NCI-H748 treated with DMSO at 0.1 percent for 48 hours (cell line): Measurements from ENCODE around the gene DPP6.
"Not testable (repeated sequence)": the region's sequence is repeated elsewhere in the genome, so short reads cannot be mapped to it uniquely, and the experiment has no call there.

ENCODE experiments used
- DNase-seq: peaks from one replicate; lab custom pipeline; 2025; lab: John Stamatoyannopoulos, UW

The DPP6 gene

DNA sequence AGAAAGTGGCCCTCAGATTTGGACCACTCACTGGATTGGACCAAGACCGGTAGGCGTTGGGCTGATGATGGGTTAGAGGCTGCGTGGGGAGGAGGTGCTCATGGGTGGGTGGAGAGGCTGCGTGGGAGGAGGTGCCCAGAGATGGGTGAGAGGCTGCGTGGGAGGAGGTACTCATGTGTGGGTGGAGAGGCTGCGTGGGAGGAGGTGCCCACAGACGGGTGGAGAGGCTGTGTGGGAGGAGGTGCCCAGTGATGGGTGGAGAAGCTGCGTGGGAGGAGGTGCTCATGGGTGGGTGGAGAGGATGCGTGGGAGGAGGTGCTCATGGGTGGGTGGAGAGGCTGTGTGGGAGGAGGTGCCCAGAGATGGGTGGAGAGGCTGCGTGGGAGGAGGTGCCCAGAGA lies 604.4 kb downstream of the DPP6 start:
- DNase-seq = no peak

DNA sequence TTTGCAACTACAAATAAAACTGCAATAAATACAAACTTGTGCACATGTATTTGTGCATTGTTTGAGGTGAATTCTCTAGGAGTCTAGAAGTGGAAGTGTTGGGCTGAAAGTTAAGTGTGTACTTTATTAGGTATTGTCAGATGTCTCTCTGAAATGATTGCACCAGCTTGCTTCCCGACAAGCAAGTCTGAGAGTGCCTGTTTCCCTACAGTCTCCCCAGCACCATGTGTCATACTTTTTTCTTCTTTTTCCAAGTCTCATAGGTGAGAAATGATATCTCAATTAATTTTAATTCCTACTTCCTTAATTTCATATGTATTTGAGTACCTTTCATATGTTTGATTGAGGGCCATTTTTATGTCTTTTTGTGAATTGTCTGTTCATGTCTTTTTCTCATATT lies 614.6 kb downstream of the DPP6 start:
- no peak for DNase-seq

DNA sequence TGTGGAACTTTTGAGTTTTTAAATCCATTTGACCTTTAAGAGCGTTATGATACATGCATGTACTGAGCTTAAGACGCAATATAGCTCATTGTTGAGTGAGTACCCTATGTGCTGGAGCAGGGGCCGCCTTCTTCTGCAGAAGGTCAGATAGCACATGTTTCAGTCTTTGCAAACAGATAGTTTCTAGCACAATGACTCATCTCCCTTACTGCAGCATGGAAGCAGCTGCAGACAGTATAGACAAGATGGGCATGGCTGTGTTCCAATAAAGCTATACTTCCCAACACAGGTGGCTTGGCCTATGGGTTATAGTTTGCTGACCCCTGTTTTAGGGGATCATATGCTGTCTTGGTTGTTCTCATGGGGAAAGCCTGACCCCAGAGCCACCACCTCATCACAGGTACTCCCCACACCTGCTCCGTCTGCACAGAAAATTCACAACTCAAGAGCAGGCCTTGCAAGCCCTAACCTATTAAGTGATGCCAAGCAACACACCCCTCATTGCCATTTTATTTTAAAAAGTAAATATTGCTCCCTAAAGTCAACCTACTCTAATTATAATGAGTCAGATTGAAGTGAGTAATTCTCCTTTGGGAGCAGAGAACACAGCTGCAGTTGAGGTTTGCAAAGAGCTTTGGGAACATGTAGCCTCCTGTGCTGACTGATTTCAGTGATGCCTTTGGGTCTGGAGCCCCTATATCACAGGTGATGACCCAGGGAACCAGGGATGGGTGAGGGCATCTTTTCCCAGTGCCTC lies 620.6 kb downstream of the DPP6 start:
- DNase-seq = peak; percentile 61

DNA sequence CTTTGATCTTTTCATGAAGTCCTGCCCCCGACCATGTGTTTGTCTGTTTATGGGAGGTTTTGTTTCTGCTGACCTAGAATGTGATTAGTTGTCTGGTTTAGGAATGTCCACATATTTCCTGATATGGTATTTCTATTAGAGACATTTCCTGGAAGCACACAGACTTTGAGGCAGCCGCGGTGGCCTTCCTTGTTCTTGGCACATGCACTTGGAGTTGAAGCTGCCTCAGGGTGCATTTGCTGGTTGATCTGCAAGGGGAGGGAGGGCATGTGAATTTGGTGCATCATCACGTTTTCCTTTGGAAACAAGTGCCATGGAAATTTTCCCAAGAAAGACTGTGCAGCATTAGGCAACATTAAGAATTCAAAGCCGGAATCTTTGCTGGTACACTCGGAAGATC lies 622.0 kb downstream of the DPP6 start:
- no peak for DNase-seq

DNA sequence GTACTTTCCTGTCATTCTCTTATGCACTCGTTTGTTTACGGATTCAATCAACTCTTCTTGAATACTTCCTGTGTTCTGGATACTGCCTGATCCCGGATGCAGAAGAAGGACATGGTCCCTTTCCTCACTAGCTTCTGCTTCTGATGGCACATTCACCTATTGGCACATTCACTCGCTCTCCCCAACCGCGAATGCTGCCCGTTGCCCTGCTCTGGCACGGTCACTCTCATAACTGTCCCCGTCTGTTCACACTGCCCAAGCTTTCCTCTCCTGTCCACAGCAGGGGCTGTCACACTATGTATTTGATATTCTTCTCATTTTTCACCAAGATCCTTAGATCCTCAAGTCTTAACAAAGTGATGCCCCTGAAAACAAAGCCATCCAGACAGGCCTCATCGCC lies 623.4 kb downstream of the DPP6 start:
- no peak for DNase-seq

DNA sequence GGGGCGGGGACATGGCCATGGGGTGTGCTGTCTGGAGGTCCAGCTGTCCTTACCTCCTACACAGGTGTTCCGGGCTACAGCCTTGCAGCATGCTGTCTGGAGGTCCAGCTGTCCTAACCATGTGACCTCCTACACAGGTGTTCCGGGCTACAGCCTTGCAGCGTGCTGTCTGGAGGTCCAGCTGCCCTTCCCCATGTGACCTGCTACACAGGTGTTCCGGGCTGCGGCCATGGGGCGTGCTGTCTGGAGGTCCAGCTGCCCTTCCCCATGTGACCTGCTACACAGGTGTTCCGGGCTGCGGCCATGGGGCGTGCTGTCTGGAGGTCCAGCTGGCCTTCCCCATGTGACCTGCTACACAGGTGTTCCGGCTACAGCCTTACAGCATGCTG lies 623.8 kb downstream of the DPP6 start:
- not testable (repeated sequence) for DNase-seq

DNA sequence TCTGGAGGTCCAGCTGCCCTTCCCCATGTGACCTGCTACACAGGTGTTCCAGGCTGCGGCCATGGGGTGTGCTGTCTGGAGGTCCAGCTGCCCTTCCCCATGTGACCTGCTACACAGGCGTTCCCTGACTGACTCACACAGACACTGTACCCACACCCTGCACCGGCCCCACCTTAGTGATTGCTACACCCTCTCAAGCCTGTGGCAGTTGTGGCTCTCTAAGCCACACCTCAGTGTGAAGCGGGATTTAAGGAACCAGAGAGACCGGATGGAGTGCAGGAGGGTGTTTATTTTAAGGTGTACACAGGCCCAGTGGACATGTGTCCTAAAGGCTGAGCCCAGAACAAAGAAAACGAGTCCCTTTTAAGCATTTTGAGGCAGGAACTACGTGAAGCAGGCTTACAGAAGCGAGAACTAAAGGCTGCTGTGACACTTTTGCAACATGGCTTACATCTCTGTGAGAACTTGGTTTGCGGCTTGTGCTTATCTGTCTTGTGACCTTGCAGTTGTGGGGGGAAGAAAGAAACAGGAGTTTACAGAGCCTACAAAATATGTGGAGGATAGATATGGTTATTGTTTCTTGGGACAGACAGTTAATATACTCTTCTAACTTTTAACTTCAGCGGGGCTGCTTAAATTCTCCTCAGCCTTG lies 624.4 kb downstream of the DPP6 start:
- no peak for DNase-seq

DNA sequence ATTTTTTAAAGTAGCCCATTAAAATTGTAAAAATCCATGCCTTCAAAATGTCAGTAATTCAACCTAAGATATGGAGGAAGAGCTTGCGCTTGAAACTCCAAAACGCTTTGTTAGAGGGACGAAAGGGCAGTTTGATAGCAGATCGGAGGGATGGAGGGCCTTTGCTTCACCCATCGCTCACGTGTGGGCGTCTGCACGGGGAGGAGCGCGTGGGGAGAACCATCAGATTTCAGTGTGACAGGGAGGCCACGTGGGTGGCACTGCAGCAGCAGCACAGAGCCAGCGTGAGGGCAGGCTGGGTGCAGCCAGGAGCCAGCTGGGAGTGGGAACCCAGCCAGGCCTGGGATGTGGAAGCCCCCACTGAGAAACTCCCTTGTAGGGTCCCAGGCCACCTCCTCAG lies 625.3 kb downstream of the DPP6 start:
- DNase-seq = no peak

DNA sequence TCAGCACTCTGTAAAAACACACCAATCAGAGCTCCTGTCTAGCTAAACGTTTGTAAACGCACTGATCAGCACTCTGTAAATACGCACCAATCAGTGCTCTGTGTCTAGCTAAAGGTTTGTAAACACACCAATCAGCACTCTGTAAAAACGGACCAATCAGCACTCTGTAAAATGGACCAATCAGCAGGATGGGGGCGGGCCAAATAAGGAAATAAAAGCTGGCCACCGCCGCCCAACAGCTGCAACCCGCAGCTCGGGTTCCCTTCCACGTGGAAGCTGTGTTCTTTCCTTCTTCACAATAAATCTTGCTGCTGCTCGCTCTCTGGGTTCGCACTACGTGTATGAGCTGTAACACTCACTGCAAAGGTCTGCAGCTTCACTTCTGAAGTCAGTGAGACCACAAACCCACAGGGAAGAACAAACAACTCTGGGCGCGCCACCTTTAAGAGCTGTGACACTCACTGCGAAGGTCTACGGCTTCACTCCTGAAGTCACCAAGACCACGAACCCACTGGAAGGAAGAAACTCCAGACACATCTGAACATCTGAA lies 625.9 kb downstream of the DPP6 start:
- not testable (repeated sequence) for DNase-seq

DNA sequence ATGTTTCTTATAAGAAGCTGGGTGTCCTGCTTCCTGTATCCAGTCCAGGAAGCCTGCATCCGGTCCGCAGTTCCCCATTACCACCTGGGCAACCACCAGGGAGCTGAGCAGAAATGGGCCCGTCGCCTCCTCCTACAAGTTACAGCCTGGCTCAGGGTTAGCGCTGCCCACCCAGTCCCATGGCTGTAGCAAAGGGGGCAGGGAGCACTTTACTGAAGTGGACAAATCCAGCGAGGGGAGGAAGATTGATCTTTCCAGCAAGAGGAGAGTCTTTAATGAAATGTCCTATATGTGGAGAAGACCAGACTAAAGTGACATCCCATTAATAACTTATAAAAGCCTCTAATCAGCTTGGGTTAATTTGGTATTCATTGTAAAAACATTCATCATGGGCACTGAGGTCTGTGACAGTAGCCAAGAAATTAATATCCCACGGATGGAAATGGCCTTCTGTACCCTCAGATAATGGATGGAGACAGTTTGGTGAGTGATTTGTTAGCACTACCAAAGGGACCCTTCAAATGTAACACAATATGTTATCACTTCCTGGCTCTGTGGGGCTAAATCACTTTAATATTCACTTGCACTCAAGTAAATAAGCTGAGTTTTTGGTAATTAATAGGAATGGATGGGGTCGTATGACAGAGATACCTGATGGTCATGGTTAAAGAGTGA lies 627.3 kb downstream of the DPP6 start:
- no peak for DNase-seq

DNA sequence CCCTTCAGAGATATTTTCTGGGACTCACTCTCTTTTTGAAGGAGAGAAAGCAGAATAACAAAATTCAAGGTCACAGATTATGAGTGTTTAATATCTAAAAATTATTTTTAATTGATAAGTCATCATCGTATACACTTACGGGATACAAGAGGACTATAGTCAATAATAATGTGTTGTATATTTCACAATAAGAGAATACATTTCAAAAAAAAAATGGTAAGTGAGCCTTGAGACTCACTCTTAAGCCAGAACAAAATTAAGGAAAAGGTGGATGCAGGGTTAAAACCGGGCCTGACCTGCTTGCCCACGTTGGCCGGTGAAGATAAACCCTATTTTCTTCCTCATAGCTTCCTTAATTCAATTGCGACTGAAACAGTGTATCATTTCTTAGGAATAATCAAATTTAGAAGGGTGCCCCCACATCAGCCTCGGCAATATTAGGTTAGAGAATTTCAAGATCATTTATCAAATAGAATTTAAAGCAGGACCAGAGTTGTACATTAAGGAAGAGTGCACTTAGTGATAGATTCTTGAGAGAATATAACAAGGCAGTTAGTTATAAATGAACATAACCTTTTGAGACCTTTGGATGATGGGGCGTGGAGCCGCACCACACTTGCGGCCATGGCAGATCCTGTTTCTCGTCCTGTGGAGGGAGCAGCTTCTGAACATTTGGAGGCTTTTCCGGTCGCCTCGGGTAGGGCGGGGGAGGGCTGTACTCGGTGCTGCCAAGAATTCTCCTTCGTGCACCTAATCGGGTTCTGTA lies 628.9 kb downstream of the DPP6 start:
- no peak for DNase-seq

DNA sequence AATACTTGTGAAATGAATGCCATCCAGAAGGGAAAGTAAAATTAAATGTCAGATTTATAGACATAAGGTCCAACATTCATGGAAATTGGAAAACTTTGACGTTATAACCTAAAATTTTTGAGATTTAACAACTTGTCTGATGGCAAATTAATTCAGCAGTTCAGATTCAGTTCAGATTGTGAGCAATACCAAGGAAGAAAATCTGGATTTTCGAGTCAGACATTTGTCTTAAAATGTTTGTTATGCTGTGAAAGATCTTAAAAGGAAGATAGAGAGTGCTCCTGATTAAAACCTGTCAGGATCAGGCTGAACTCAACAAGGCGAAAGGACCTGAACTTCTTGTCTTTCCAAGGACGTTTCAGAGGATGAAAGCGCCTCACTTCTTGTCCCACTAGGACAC lies 629.8 kb downstream of the DPP6 start:
- no peak for DNase-seq

DNA sequence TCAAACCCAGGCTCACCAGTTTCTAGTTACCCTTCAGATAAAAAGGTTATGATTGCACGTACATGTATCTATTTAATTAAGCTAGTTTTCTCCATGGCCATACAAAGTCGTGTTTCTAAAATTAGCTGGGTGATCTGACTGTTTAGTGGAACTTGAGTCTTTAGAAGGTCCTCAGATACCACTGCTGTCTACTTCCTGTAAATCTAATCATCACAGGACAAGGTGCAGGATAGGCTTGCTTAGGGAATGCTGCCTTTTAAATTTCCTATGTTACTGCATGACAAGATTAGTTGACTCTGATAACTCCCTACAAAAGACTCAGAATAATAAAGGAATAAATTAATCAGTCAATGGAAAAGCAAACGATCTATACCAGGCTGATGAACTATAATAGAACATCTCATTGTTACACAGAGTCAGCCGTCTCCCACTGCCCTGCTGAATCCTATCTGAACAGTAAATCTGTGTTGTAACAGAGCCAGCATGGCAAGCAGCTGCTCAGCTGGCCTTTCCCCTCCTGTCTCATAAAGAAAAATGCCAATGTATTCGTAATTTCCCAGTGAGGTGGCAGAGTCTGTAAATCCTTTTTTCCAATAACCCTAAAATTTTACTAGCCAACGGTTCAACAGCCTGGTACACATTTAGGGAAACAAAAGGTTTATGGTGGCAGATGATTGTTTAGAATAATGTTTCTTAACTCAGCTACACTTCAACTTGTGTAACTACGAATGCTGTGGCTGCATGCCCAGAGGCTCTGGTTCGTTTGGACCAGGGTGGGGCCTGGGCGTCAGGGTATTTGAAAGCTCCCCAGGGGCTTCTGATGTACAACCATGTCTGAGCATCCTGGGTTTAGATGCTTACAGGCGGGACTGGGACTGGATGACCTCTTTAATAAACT lies 632.7 kb downstream of the DPP6 start:
- DNase-seq = no peak

DNA sequence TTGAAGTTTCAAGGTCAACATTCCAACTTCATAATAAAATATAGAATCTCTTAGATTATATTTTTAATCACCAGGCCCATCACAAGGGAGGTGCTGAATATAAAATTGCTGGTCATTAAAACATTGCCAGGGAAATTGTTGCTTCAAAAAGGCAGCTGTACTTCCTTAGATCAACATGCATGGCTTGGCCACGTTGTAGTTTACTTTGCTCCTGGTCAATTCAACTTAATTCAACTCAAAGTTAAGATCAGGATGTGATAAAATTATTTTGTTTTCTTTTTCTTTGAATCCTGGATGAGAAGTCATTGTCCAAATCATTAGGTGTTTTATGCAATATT lies 633.3 kb downstream of the DPP6 start:
- no peak for DNase-seq

DNA sequence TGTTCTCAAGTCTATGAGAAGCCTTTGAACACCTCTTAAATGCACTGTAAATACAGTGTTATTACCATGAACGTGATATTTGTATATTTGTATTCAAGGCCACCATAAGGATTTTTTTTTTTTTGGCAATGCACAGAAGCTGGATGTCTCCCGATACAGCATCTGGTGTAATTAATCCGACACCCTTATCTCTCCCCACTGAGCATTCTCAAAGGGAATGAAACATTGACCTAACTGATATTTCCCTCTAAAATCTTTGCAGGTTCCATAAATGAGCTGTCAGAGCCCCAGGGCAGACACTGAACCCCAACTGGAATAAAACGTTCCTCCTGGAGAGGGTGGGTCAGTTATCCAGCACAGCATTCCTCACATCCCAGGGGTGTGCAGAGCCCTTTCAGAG lies 634.1 kb downstream of the DPP6 start:
- no peak for DNase-seq

DNA sequence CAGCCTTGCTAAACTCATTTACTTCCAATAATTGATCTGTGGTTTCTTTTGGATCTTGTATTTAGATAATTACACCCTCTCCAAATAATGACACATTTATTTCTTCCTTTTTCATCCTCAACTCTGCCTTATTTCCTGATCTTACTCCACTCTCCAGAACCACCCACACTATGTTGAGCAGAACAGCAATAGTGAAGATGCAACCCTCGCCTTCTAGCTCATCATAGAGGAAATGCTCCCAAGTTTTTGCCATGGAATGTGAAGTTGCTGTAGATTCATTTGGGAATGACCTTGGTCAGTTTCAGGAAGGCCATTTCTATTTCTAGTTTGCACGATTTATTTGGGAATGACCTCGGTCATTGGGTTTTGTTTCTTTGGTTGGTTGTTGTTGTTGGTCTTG lies 636.8 kb downstream of the DPP6 start:
- no peak for DNase-seq

DNA sequence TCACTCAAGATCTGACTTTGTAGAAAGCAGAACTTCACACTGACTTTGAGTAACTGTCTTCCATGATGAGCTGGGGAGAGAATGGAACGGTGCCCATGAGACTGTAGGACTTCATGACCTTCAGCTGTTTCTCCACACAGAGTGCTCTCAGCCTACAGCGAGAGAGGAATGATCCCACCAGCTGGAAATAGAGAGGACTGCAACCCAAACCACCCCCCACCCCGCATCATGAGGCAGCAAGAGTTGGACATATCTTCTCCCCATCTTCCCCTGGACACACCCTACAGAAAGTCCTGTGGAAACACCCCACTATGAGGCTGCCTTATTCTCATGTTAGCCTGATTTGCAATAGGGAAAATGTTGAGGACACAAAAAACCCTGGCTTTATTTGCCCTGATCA lies 638.2 kb downstream of the DPP6 start:
- no peak for DNase-seq

DNA sequence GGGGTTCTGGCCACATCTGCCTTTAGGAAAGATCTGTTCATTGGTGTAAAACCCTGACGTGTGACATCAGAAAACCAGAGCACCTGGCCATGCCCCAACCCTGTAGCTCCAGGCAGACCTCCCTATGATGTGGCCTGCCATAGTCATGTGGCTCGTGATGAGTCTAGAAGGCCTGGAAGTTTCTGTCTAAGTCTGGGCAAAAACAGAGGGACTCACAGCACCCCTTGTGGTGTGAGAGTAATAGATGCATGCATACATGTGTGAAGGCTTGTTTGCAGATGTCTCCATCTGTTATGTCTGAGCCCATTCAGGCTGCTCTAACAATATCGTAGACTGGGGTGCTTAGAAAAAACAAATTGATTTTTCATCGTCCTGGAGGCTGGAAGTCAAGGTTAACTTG lies 641.5 kb downstream of the DPP6 start:
- no peak for DNase-seq

DNA sequence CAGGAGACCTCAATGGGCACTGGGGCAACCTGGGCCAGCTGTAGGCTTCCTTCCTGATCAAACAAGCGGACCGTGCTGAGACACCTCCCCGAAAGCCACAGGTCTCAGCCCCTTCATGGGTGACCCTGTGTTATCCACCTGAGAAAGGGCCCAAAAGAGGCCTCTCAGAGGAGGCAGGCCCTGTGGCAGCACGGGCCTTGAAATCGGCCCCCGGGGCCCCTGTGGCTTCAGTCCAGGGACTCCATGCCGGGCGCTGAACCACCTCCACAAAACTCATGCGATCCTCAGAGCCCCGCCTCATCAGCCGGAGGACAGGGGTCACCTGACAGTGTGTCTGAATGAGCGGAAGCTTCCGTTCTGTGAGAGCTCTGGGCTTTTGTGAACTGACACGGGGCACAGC lies 643.6 kb downstream of the DPP6 start:
- no peak for DNase-seq

DNA sequence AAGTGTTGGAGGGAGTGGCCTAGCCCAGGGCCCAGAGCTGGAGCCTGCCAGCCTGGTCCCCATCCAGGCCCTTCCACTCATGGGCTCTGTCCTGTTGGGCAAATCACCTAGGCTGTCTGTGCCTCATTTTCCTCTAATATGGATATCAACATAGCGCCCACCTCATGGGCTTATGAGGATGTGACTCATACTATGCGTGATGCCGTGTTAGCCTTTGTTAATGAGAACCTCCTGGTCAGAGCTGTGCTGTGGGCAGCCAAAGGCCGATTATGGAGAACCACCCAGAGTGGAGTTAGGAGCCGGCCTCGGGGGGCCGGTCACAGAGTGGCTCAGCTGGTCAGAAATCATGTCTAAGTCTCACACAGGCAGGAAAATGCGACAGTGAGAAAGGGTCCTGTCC lies 644.4 kb downstream of the DPP6 start:
- no peak for DNase-seq

DNA sequence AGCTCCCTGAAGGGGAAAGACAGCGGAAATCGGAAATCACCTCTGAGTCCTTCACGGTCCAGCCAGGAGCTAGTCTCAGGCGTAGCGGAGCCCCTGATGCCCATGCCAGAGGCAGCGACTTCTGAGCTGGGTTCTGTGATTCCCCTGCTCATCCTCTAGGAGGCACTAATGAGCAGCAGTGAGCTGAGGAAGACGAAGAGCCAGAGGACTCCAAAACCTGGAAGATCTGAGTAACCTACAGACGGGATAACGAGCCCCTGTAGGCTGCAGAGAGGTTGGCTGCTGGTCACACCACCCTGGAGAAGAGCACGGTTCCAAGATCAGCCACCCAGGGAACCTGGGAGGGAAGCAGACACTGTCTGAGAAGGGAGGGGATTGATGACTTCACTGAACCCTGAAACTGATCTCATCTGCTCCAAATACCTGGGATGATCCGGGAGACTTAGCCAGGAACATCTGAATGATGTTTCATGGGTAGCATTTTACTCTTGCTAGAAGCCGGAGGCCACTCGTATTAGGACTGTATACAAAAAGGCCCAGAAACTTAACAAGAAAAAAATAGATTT lies 646.6 kb downstream of the DPP6 start:
- DNase-seq = no peak
